HG03571 (cell line): ENCODE data around the gene ATP6V0D1.
"Not testable (repeated sequence)": the region's sequence is repeated elsewhere in the genome, so short reads cannot be mapped to it uniquely, and the experiment has no call there.

Source experiments
- ATAC-seq: cut with Tn5 transposase; IDR thresholded peaks from one replicate; pipeline ENCODE4 v1.9.1; 2021; ENCODE audit not compliant: unreplicated experiment

ATP6V0D1 gene

DNA sequence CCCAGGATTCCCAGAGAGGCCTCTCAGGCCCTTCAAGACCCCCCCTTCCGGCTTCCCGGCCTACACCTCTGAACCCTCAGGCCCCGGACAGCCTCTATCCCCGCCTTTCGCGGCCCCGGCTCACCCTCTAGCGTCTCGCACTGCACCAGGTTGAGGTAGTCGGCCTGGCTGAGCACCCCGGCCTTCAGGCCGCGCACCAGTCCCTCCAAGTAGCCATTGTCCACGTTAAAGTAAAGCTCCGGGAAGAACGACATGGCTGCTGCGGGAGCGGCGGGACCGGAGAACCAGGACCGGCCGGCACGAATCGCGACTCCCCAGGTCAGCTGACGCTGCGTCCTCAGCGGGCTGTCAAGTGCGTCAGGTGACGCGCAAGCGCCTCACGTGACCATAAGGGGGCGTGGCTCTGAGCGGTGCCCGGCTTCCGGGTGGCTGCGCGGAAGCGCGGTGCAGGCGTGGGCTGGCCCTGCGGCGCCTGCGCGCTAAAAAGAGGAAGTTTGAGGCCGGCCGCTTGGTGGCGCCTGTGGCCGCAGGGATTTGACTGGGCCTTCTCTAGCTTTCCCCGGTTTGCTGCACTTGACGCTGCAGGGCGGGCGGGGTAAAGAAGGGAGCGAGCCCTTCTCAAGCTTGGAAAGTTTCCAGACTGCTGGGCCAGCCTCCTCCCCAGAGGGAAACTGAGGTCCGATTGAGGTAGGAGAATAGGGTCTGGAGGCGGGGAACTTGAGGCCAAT is at the start of gene ATP6V0D1:
ATP6V0D1 (minus strand) TSS at position 325 of the 728 bp plus-strand sequence; CDS start at position 254, 71 bp downstream.
- ATAC-seq = peak; percentile 91

DNA sequence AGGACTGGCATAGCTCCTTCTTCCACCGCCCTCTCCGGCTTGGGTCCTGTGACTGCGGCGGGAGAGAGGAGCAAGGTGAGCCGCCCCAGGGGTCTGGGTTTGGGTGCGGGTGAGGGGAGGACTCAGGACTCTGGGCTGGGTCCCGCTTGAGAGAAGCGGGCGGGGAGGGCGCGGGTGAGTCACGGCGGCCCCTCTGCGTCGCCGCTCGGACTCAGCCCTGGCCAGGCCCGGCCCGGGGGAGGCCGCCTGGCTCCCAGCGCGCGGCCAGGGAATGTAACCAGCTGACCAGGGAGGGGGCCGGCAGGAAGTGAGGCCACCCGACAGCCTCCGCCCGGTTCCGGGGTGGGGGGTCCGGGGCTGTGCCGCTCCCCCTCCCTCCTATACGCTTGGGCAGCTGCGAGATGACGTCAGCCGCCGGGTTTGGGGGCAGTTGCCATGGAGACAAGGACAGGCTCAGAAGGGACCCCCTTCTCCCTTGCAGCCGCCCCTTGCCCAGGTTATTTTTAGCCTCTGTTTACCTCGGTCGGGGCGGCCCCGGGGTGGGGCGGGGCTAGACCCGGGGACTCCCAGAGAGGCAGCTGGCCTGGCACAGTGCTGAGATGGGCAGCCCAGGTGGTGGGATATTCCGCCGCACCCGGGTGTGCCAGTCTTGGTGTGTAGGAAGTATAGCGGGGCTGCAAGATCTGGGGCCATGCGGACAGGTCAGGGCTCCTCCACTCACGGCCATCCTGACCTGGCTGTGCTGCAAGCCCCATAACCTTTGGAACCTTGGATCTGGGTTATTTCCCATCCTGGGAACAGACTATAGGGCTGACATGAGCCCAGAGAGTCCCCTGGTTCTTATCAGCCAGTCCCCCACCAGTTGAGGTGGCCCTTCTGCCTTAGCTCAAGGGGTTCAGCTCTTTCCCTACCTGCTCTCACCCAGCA is 49.3 kb upstream of the ATP6V0D1 start:
- ATAC-seq = no peak

DNA sequence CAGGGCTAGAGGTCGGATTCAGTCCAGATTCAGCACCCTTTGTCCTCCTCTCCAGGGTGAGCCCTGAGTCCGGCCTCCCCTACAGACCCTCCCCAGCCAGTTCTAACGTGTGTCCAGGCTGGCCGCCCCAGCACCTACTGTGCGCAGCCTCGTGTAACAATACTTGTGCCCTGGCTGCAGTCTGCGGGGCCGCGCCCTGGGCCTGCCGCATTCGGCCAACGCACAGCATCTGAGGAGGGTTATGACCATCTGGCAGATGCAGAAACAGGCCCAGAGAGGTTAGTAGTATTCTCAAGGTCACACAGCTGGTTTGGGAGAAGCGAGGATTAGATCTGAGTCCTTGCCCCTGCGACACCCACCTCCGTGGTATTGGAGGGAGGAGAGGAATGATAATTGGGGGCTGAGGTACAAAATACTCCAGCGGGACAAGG is 48.6 kb upstream of the ATP6V0D1 start:
- no peak for ATAC-seq

DNA sequence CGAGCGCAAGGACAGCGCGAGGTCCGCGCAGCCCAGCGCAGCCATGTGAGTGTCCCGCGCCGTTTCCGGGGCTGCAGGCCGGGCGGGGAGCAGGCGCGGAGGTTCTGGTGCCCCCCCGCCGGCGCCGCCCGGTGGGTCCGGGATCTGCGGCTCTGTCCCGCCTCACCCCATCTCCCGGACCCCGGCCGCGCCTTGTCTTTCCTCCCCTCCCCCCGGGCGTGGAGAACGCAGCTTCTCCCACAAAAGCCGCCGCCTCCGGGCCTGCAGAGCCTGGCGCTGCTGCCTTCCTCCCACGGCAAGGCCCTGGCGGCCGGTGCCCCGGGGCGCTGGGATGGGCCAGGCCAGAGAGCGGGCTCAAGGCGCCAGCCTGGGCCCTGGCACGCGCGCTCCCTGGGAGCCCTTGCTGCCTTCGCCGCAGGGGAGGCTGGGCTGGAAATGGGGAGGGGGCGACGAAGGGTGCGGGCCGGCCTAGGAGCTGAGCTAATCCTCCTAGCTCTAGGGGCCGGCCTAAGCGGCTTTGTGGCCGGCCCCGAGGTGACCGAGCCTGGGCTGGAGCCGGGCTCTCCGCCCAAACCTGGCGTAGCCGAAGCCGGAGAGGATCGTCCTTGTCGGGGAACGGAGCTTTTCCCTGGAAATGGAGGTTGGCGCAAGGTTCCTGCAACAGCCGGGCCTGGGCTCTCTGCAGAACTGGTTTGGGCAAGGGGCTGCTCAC is 48.1 kb upstream of the ATP6V0D1 start:
- no peak for ATAC-seq

DNA sequence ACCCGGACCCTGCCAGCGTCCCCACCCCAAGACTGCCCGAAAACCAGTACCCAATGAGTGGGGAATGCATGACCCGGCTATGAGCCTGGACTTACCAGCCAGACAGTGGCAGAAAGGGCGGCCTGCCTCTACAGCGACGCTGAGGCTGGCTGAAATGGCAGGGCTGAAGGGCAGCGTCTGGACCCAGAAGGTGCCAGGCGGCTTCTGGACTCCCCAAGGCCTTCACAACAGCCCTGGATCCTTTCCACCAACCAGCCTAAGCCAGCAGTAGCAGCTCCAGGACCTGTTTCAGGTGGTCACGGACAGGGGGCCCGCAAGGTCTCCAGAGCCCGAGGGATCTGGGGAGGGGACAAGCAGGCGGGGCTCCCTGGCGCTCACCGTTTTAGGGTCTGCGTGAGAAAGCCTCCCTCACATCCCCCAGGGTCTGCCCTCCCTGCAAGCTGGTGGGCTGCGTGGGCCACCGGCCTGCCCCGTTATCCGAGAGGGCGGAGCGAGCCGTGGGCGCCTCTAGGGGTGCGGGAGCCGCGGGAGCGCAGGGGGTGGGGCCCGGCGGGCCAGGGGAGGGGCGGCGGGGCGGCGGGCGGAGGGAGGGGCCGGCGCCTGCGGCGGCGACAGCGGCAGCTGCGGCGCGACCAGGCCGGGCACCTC is 47.4 kb upstream of the ATP6V0D1 start, which contains the start of gene RIPOR1:
RIPOR1 (plus strand) TSS at position 608 of the 648 bp plus-strand sequence. CDS start 9,618 bp downstream, outside the sequence.
- ATAC-seq = no peak

DNA sequence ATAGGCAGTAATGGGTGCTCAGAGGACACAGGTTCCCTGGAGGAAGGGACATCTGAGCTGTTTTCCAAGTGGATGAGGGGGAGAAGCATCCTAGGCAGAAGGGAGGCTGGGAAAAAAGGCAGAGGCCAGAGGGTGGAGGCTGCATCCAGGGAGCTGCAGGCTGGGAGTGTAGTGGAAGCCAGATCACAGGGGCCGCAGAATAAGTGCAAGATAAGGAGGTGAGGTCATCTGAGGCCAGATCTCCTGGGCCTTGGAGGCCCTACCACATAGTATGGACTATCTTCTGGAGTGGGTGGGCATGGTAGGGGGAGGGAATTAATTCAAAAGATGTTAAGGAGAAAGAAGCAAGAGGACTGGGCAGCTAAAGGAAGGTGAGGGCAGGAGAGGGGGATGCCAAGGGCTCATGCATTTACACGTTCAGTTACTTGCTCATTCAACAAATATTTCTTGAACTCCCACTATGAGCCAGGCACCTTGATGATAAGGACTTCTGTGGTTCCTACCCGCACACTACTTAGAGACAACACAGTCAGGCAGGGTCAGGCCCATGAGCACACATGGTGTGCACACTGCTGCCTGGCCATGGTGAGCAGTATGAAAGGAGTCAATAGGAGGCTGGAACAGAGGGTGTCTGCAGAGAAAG is 45.3 kb upstream of the ATP6V0D1 start:
- no peak for ATAC-seq

DNA sequence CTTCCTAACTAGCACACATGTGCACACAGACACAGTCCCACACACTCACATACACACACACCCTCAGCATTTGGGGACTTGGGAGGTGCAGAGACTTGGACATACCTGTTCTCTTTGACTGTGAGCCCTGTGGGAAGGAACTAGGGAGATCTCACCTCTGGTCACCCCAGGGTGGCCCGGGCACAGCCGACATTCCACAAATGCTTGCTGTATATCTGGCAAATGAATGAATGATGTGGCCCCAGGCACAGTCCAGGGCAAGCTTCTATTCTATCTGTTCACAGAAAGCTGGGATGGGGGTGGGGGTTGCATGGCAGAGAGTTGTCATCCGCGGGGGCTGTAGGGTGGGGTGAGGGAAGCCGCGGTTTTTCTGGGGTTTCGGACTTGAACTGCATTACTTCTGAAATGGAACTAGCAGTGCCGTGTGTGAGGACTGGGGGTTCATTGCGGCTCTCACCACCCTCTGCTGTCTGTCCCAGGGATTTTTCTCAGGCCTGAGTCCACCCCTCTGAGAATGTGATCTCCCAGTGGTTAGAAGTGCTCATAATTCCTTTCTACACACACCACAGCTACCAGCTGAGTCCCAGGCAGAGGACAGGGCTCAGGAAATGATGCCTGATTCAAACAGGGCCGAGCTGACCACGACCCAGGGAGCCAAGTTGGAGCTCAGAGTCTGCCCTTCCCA is 44.4 kb upstream of the ATP6V0D1 start:
- no peak for ATAC-seq

DNA sequence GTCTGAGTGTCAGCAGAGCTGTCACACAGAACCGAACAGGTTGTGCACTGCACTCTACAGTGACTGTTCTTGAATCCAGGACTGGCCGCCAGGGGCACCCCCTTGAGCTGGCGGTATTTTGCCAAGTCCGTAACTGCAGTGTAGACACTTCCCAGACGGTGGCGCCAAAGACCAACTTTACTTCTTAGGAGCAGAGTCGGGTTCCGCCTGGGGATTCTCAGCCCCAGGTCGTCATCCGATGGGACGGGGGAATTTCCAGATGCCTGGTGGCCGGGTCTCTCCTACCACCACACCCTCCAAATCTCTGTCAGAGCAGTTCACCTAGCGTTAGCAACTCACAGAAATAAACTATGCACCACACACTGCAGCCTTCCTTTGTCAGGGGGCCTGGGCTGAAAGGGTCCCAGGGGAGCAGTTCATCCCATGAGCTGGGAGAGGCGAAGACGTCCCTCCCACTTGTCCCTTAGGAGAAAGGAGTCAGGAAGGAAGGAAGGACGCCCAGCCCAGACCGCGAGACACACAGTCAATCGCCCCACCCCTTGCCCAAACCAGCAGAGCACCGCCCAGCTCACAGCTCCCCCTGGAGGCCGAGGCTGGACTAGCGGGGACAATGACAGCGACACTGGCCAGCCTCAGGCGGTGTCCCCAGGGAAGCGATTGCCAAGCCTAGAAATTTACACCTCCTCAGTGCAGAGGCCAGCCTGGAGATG is 40.3 kb upstream of the ATP6V0D1 start:
- peak; percentile 62 for ATAC-seq

DNA sequence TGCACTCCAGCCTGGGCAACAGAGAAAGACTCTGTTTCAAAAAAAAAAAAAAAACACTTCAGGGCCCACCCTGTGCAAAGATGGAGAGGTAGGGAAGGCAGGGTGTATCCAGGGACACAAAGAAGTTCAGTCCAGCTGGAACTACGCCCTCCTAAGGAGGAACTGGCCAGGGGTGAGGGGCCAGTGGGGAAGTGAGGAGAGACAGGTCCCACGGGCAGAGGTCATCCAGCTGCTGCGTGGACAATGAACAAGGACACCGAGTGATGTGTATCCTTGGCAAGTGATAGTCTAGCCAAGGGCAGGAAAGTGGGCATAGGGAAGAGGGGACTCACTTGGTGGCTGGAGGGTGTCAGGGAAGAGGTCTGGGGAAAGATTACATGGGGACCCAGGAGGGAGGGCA is 38.3 kb upstream of the ATP6V0D1 start:
- no peak for ATAC-seq

DNA sequence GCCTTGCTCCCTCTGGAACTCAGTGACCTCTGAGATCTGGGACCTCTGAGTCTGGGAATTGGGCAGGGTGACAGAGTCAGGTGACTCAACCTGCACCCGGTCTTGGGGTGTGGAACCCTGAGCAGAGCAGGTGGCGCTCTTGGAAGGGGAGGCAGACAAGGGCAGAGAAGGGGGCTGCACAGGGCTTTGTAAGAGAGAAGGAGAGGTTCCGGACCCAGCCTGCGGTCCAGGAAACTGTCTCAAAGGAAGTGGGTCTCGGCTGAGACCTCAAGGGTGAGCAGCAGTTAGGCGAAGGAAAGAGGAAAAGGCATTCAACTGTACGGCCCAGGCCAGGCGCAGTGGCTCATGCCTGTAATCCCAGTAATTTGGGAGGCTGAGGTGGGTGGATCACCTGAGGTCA is 37.7 kb upstream of the ATP6V0D1 start:
- ATAC-seq = no peak

DNA sequence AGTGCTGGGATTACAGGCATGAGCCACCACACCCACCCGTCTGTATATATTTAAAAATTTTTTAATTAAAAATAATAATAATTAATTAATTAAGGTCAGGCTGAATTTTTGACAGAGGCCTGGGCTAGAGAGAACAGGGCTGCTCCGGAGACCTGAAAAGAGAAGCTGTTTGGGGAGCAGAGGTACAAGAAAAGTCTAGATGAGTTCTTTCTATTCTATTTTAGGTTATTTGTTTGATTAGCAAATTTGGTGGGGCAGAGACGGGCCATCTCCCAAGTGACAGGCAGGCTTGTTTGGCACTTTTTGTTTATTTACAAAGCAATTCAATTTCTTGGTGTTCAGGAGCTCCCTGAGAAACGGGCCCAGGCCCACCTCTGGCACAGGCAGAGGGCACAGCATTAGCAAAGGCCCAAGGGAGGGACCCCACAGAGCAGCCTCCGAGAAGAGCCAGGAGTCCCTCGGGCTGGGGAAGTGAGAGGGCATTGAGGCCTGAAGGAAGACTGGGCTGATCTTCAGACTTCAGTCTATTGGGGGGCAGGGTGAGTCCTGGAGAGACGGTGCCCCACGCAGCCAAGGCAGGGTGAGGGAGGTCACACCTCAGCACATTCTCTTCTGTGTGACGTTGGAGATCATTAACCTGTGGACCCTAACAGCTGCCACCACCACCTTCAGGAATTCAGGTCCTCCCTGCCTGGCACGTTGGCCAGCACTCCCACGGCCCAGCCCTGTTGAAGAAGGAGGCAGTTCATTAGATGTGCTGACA is 36.9 kb upstream of the ATP6V0D1 start:
- ATAC-seq = peak; percentile 42

DNA sequence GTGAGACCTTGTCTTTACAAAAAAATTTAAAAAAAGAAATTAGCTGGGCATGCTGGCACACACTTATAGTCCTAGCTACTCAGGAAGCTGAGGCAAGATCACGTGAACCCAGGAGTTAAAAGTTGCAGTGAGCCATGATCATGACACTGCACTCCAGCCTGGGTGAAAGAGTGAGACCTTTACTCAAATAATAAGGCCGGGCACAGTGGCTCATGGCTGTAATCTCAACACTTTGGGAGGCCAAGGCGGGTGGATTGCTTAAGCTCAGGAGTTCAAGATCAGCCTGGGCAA is 36.1 kb upstream of the ATP6V0D1 start:
- ATAC-seq = no peak

DNA sequence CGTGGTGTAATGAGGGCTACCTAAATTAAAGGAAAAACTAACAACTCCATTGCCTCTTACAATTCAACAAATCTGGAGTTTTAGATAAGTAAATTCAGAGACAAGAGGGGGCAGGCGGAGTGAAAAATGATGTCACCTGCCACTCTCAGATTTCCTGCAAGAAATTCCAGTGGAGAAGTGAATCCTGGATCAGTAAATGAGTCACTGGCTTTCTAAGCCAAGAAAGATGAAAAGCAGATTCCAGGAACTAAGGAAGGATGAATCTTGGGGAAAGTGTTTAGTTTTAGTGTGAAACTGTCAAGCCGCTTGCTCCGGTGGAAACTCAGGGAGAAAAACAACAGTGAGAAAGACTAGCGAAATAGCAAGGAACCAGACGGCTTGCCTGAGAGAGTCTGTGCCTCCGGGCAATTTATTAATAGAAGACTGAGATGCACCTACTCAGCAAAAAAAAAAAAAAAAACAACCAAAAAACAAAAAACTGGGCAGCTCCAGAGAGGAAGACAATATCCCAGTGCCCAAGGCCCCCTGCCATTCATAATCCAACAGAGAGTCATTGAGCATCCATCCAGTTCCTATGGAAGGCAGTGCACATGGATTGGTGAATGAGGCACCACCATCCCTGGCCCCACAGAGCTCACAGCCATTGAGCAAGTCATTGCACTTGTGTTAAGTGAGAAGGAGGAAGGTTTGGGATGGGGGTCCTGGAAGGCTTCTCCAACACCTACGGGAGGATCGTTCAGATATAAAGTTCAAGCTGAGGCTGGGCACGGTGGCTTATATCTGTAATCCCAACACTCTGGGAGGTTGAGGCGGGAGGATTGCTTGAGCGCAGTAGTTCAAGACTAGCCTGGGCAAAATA is 35.6 kb upstream of the ATP6V0D1 start:
- no peak for ATAC-seq

DNA sequence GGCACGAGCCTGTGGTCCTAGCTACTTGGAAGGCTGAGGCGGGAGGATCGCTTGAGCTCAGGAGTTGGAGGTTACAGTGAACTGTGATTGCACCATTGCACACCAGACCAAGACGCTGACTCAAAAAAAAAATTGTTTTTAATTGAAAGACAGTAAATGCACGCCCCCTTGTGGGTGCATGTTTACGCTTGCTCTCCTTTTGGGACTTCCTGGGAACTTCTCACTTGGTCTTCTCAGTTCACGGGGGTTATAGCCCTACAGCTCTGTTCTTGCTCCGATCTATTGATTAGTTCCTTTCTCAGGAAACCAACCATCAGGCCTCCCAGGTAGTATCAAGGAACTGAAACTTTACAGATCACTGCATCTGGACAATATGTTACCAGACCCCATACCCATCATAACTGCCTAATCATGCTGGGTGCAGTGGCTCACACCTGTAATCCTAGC is 33.4 kb upstream of the ATP6V0D1 start:
- peak; percentile 47 for ATAC-seq

DNA sequence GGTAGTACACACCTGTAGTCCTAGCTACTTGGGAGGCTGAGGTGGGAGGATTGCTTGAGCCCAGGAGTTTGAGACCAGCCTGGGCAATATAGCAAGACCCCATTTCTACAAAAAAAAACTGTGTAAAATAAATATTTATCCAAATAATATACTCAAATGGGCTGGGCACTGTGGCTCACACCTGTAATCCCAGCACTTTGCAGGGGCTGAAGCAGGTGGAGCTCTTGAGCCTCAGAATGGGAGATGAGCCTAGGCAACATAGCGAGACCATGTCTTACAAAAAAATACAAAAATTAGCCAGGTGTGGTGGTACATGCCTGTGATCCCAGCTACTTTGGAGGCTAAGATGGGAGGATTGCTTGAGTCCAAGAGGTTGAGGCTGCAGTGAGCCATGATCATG is 32.9 kb upstream of the ATP6V0D1 start:
- ATAC-seq = not testable (repeated sequence)

DNA sequence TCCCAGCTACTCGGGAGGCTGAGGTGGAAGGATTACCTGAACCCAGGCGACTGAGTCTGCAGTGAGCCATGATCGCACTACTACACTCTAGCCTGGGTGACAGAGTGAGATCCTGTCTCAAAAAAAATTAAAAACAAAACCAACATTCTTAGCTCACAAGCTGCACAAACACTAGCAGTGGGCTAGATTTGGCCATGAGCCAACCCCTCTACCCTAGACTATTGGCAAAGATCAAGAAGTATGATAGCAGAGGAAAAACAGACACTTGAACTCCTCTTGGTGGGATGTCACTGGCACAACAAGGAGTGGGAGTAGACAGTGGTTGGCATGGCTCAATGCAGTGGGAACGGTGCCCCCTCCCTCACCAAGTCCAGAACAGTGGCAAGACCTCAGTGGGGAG is 28.1 kb upstream of the ATP6V0D1 start:
- no peak for ATAC-seq

DNA sequence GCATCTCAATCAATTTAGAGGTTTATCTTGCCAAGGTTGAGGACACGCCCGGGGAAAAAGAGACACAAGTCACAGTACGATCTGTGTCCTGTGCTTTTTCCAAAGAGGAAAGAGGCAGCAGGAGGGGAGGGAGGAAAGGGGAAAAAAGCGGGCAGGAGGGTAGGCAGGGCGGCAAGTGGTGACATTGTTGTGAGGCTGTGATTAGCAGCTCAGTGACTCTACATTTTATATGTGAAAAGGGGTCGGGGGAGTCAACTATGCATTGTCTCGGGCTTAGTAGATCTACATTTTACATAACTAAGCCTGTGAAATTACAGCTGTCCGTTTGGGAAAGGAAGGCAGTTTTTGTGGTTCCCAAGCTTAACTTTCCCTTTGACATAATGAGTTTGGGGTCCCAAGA is 25.5 kb upstream of the ATP6V0D1 start:
- ATAC-seq = no peak
